Brain microvascular endothelial cell (primary cell): ENCODE results near the gene WBP4.

ENCODE experiments used
- DNase-seq: peaks from one replicate; pipeline ENCODE4 v3.0.0-alpha.2; 2020
- H3K27ac ChIP-seq: fragments of 250-450 bp; sonication (Bioruptor Pico); 2 replicates; pipeline ENCODE4 v1.5.1; 2020; ENCODE audit warnings: mild to moderate bottlenecking, moderate library complexity
- H3K27me3 ChIP-seq: fragments of 250-450 bp; sonication (Bioruptor Pico); replicated peaks from 2 replicates; pipeline ENCODE4 v1.5.1; 2020; ENCODE audit warnings: mild to moderate bottlenecking
- H3K36me3 ChIP-seq: fragments of 250-450 bp; sonication (Bioruptor Pico); replicated peaks from 2 replicates; pipeline ENCODE4 v1.5.1; 2020; ENCODE audit warnings: mild to moderate bottlenecking
- H3K4me3 ChIP-seq: 2 replicates; pipeline ENCODE4 v1.5.1; 2011; ENCODE audit warnings: low read depth, mild to moderate bottlenecking, control low read depth, low read length, moderate library complexity
- CTCF ChIP-seq: IDR thresholded peaks from 2 replicates; pipeline ENCODE4 v1.5.1; 2011; ENCODE audit warnings: low read depth, mild to moderate bottlenecking, moderate library complexity, low read length, control low read depth, inconsistent platforms; ENCODE audit errors: missing control alignments
- in situ Hi-C: cut with HindIII; loops from 2 replicates; pipeline ENCODE4 v1.10.0; 2017; ENCODE audit warnings: low sequenced_read_pairs, low pct_ligation_motif_present

WBP4 gene

GRCh38 chr13:41064493-41064892 is 3.2 kb downstream of the WBP4 start:
- no peak for TF ChIP-seq CTCF
- H3K27me3 ChIP-seq: no peaks in the 10 kb centered on the region
- peak overlapping the region; percentile 62 for H3K27ac ChIP-seq
- no peak for DNase-seq
- no peak overlapping the region for H3K4me3 ChIP-seq
- peaks cover 27% of the 10 kb centered on the region for H3K36me3 ChIP-seq
- in situ Hi-C loops: no loop called here

GRCh38 chr13:41065078-41065477 is 3.8 kb downstream of the WBP4 start:
- Histone ChIP-seq H3K4me3 (no peak overlapping the region), H3K27me3 (no peaks in the 10 kb centered on the region), H3K27ac (peak overlapping the region; percentile 62), H3K36me3 (peaks cover 27% of the 10 kb centered on the region)
- no peak for TF ChIP-seq CTCF
- DNase-seq: no peak
- in situ Hi-C loops: no loop called here

GRCh38 chr13:41074523-41074922 is 13.2 kb downstream of the WBP4 start:
- in situ Hi-C loops: no loop called here
- no peak for DNase-seq

GRCh38 chr13:41075034-41075433 is 13.7 kb downstream of the WBP4 start:
- Histone ChIP-seq H3K27me3 (no peaks in the 10 kb centered on the region), H3K27ac (no peak overlapping the region), H3K4me3 (no peak overlapping the region), H3K36me3 (peaks cover 65% of the 10 kb centered on the region)
- DNase-seq: no peak
- peak; percentile 62 for TF ChIP-seq CTCF
- in situ Hi-C loops: no loop called here

More at GRCh38 chr13:41074523-41074922, 13.2 kb downstream of the WBP4 start:
- Histone ChIP-seq H3K36me3 (peaks cover 65% of the 10 kb centered on the region), H3K4me3 (no peak overlapping the region), H3K27me3 (no peaks in the 10 kb centered on the region), H3K27ac (no peak overlapping the region)
- TF ChIP-seq CTCF: no peak

GRCh38 chr13:41075485-41075884 is 14.2 kb downstream of the WBP4 start:
- no peak for DNase-seq
- in situ Hi-C loops: no loop called here
- H3K36me3 ChIP-seq: peaks cover 62% of the 10 kb centered on the region

More at GRCh38 chr13:41075485-41075884, 14.2 kb downstream of the WBP4 start:
- no peaks in the 10 kb centered on the region for H3K27me3 ChIP-seq
- no peak overlapping the region for H3K4me3 ChIP-seq
- no peak for TF ChIP-seq CTCF
- H3K27ac ChIP-seq: no peak overlapping the region
